Measurements from ENCODE around the gene FBXO21. TPM values are rescaled to one million over a fixed set of nuclear protein-coding genes. Genes with fewer than 3 reads are reported as not detected.

The FBXO21 gene
- total and polyA plus RNA-seq, 2 of the 4 experiments (the other 2 are of a cell fraction), result 43.6 to 56.6 TPM

- intact Hi-C loops (cut with micrococcal nuclease), result no loop called here
- DNase-seq (no peak), ATAC-seq (ENCODE audit: low read depth) (no peak)
- Histone ChIP-seq H3K9me1 (ENCODE audit: insufficient read depth, low read length) (no peaks in the 10 kb centered on the region), H3K79me1 (ENCODE audit: low read depth in 1 of 2, low read length in 2 of 2) (no peaks in the 10 kb centered on the region), H3K9me3 (ENCODE audit: control insufficient read depth, insufficient read depth, low read length) (peaks cover 6% of the 10 kb centered on the region), H3K14ac (replicated peaks; ENCODE audit: low read depth, low read length) (no peak overlapping the region), H2BK120ac (ENCODE audit: low read depth, low read length) (no peak overlapping the region), H3K36me3 (ENCODE audit: control insufficient read depth, insufficient read depth, low read length) (no peaks in the 10 kb centered on the region), H3K4me1 (ENCODE audit: control insufficient read depth, insufficient read depth, low read length) (no peaks in the 10 kb centered on the region), H4K20me1 (ENCODE audit: insufficient read depth, low read length) (no peaks in the 10 kb centered on the region), H4K91ac (ENCODE audit: insufficient read depth, low read depth, low read length) (no peak overlapping the region), H4K8ac (ENCODE audit: low read depth in 2 of 2, low read length in 2 of 2) (no peak overlapping the region), H3K4me3 (ENCODE audit: insufficient read depth, low read depth, low read length) (no peak overlapping the region), H2AK5ac (ENCODE audit: low read depth, low read length) (no peak overlapping the region), H2BK20ac (ENCODE audit: low read depth, low read length) (no peak overlapping the region), H3K27me3 (ENCODE audit: control insufficient read depth, insufficient read depth, low read length) (peaks cover 54% of the 10 kb centered on the region), H2BK5ac (ENCODE audit: low read depth, low read length, poor library complexity, severe bottlenecking) (no peak overlapping the region), H3K4me2 (ENCODE audit: low read depth, low read length) (no peak overlapping the region), H3K18ac (ENCODE audit: low read depth, low read length) (no peak overlapping the region), H2AK9ac (replicated peaks; ENCODE audit: low read depth, low read length, poor library complexity) (no peak overlapping the region), H3K27ac (ENCODE audit: insufficient read depth, low read length) (no peak overlapping the region), H2BK15ac (ENCODE audit: low read depth, low read length) (no peak overlapping the region), H4K5ac (ENCODE audit: low read depth, low read length) (no peak overlapping the region), H3K9ac (ENCODE audit: low read depth, low read length) (no peak overlapping the region), H3K23ac (ENCODE audit: low read depth, low read length) (no peak overlapping the region), H3K4ac (ENCODE audit: low read depth, low read length) (no peak overlapping the region), H2AFZ (replicated peaks; ENCODE audit: low read length, poor library complexity) (no peak overlapping the region), H3K56ac (ENCODE audit: extremely low read depth, insufficient read depth, low read length) (no peak overlapping the region)
- no TSS peak for BruUV-seq (replicated peaks)
- TF ChIP-seq MXI1 (IDR thresholded peaks at IDR 0.05; ENCODE audit: borderline replicate concordance, low read depth, low read length), result no peak
- in situ Hi-C loops (cut with MboI; ENCODE audit: low sequenced_read_pairs), result no loop called here
- POLR2A ChIA-PET (ENCODE audit: unreplicated experiment), result no interaction called here
- WGBS, 2 experiments (ENCODE audit: extremely low coverage in 2 of 2, insufficient read length in 1 of 2), result 60% methylated on average over 2 of the region's 7 CpGs; no CpG with 5 or more reads in 1 of the 2 experiments
- CTCF ChIA-PET, result no interaction called here
- dilution Hi-C loops (cut with HindIII; ENCODE audit: low sequenced_read_pairs, unreplicated experiment), result no loop called here
These were observed 97.4 kb downstream of the FBXO21 start for GRCh38 chr12:117092886-117093285.
